ENCODE results near the gene ANKDD1B. TPM values are rescaled to one million over a fixed set of nuclear protein-coding genes. Genes with fewer than 3 reads are reported as not detected.

The ANKDD1B gene
- total RNA-seq, 2 donors from 2014 or later, result 0.33 TPM; not detected in 1

GRCh38 chr5:75659791-75660450 is 48.7 kb downstream of the ANKDD1B start:
- DNase-seq (ENCODE audit: low spot score) (no peak), ATAC-seq (peak in 1 of 2 donors; percentile 50)
- Mint-ChIP-seq H3K9me3 (no peaks in the 10 kb centered on the region), H3K27me3 (peaks cover 0 to 2% of the 10 kb centered on the region in 2 donors), H3K4me1 (ENCODE audit: low read depth in 2 of 2) (peaks cover 6 to 9% of the 10 kb centered on the region in 2 donors), H3K27ac (no peak overlapping the region), H3K4me3 (peak overlapping the region; percentile 15), H3K36me3 (no peaks in the 10 kb centered on the region)

- ATAC-seq, result no peak
- Mint-ChIP-seq H3K36me3 (no peaks in the 10 kb centered on the region), H3K4me3 (no peak overlapping the region), H3K9me3 (no peaks in the 10 kb centered on the region), H3K4me1 (ENCODE audit: low read depth in 2 of 2) (peaks cover 6 to 9% of the 10 kb centered on the region in 2 donors), H3K27me3 (peaks cover 0 to 2% of the 10 kb centered on the region in 2 donors), H3K27ac (no peak overlapping the region)
- no peak for DNase-seq (ENCODE audit: low spot score)
Measured at GRCh38 chr5:75660678-75661465, 49.6 kb downstream of the ANKDD1B start.

GRCh38 chr5:75662061-75662460 is 50.8 kb downstream of the ANKDD1B start:
- no peak for DNase-seq (ENCODE audit: low spot score)
- Mint-ChIP-seq H3K9me3 (no peaks in the 10 kb centered on the region), H3K36me3 (no peaks in the 10 kb centered on the region), H3K27ac (no peak overlapping the region), H3K4me1 (ENCODE audit: low read depth in 2 of 2) (peaks cover 6 to 9% of the 10 kb centered on the region in 2 donors), H3K4me3 (no peak overlapping the region), H3K27me3 (peaks cover 0 to 2% of the 10 kb centered on the region in 2 donors)
- ATAC-seq, result no peak

GRCh38 chr5:75663579-75664284 is 52.5 kb downstream of the ANKDD1B start:
- no peak for ATAC-seq
- Mint-ChIP-seq H3K4me3 (no peak overlapping the region), H3K4me1 (ENCODE audit: low read depth in 2 of 2) (peaks cover 14 to 17% of the 10 kb centered on the region in 2 donors), H3K36me3 (no peaks in the 10 kb centered on the region), H3K27me3 (peaks cover 0 to 2% of the 10 kb centered on the region in 2 donors), H3K9me3 (no peaks in the 10 kb centered on the region), H3K27ac (peak overlapping the region in 1 of 2 donors; percentile 50)
- no peak for DNase-seq (ENCODE audit: low spot score)

- no peak overlapping the region for H3K27ac Mint-ChIP-seq
- ATAC-seq, result no peak
- no peaks in the 10 kb centered on the region for H3K36me3 Mint-ChIP-seq
- H3K4me1 Mint-ChIP-seq (ENCODE audit: low read depth in 2 of 2), result peaks cover 23 to 26% of the 10 kb centered on the region in 2 donors
- no peaks in the 10 kb centered on the region for H3K27me3 Mint-ChIP-seq
- DNase-seq (ENCODE audit: low spot score), result no peak
- H3K9me3 Mint-ChIP-seq, result no peaks in the 10 kb centered on the region
- H3K4me3 Mint-ChIP-seq, result no peak overlapping the region
Measured at GRCh38 chr5:75664979-75665378, 53.7 kb downstream of the ANKDD1B start.

- no peaks in the 10 kb centered on the region for H3K27me3 Mint-ChIP-seq
- H3K36me3 Mint-ChIP-seq, result no peaks in the 10 kb centered on the region
- DNase-seq (ENCODE audit: low spot score) (no peak), ATAC-seq (no peak)
- H3K27ac Mint-ChIP-seq, result peak overlapping the region; percentile 33 to 45
- peaks cover 28 to 34% of the 10 kb centered on the region in 2 donors for H3K4me1 Mint-ChIP-seq (ENCODE audit: low read depth in 2 of 2)
- H3K4me3 Mint-ChIP-seq, result no peak overlapping the region
- no peaks in the 10 kb centered on the region for H3K9me3 Mint-ChIP-seq
Measured at GRCh38 chr5:75666801-75667200, 55.5 kb downstream of the ANKDD1B start.

DNA sequence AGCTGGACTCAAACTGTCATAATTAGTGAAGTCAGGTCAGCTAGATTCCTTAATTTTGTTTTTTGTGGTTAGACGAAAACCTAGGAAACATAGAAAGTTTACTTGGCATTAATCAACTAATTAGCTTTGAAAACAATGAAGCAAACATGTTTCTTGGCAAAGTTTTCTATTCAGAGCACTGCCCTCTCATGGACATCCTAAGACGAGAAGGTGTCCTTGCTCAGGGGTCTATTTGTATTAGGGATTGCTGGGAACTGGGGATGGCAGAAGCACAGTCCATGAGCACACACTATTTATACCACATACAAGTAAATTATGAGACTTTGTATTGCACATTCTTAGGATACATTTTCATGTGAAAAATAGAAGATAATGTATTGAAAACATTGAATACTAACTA is 56.3 kb downstream of the ANKDD1B start:
- ATAC-seq, result no peak
- Mint-ChIP-seq H3K27ac (peak overlapping the region; percentile 33 to 45), H3K9me3 (no peaks in the 10 kb centered on the region), H3K36me3 (peaks cover 6% of the 10 kb centered on the region), H3K27me3 (no peaks in the 10 kb centered on the region), H3K4me3 (no peak overlapping the region), H3K4me1 (ENCODE audit: low read depth in 2 of 2) (peaks cover 33 to 40% of the 10 kb centered on the region in 2 donors)
- DNase-seq (ENCODE audit: low spot score), result no peak

DNA sequence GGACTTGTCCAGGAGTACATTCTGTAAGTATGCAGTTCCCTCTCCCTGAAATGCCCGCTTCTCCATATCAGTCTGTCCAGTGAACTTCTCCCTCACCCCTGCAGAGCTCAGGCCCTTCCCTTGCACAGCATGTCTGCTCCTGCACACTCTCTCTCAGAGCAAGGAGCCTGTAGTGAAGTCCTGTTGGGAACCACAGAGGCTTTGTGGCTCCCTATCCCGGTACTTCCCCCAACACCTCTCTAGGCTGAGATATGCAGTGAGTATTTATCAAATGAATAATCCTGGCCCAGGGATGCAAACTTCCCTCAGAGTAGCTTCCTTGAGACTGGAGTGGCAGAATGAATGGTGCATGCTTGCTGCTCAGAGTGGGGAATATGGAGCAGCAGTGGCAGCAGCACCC is 57.2 kb downstream of the ANKDD1B start:
- ATAC-seq, result no peak
- H3K4me1 Mint-ChIP-seq (ENCODE audit: low read depth in 2 of 2), result peaks cover 34 to 42% of the 10 kb centered on the region in 2 donors
- H3K27me3 Mint-ChIP-seq, result no peaks in the 10 kb centered on the region
- peak overlapping the region; percentile 93 for H3K4me3 Mint-ChIP-seq
- no peak for DNase-seq (ENCODE audit: low spot score)
- H3K9me3 Mint-ChIP-seq, result no peaks in the 10 kb centered on the region
- H3K36me3 Mint-ChIP-seq, result peaks cover 7% of the 10 kb centered on the region
- peak overlapping the region; percentile 93 to 95 for H3K27ac Mint-ChIP-seq

DNA sequence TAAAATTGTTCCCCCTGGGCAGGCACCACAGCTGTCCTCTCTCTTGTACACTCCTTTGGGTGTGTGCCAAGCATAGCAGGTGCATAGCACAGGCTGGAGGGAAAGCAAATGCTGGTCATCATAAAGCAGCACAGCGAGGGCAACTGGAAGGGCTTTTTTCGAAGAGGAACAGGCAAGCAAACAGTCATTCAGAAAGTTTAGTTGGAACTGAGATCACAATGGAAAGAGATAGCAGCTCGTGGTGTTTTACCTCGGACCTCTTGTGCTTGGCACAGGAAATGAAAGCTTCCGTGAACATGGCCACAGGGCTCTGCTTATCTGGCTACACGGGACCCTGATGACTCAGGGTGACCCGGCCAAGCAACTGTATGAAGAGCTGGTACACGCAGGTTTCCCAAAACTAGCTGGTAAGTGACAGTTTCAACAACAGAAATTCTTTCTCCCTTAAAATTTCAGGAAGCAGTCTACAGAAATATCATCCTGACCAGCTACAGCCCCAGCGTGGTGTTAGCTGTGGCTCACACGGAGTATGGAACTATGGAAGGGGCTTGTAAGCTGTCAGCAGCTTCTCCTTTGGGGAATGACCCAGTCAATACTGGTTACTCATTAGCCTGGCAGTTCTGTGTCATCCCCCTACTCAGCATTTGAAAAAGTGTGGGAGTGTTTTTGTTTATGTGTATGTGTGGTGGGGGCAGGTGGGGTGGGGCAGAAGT is 57.9 kb downstream of the ANKDD1B start:
- peak overlapping the region; percentile 93 to 95 for H3K27ac Mint-ChIP-seq
- no peaks in the 10 kb centered on the region for H3K27me3 Mint-ChIP-seq
- H3K9me3 Mint-ChIP-seq, result no peaks in the 10 kb centered on the region
- peaks cover 34 to 42% of the 10 kb centered on the region in 2 donors for H3K4me1 Mint-ChIP-seq (ENCODE audit: low read depth in 2 of 2)
- DNase-seq (ENCODE audit: low spot score) (peak; percentile 82), ATAC-seq (peak; percentile 98 to 99)
- peak overlapping the region; percentile 93 for H3K4me3 Mint-ChIP-seq
- peaks cover 7% of the 10 kb centered on the region for H3K36me3 Mint-ChIP-seq

DNA sequence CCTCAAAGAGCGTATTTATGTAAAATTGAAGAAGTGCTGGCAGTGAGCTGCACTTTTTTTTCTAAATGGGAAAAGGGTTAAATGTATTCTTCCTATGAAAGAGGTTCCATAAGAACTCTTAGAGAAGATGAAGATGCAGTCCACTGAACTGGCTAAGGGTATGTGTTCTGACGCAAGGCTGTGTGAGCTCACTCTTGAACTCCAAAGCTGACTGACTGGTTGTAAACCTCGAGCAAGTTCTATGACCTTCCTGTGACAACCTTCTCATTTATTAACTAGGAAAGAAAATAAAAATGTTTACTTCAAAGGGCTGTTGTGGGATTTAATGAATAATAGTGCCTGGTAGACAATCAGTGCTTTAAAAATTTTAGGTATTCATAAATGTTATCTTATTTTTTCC is 59.3 kb downstream of the ANKDD1B start:
- peaks cover 7% of the 10 kb centered on the region for H3K36me3 Mint-ChIP-seq
- peak overlapping the region; percentile 93 to 95 for H3K27ac Mint-ChIP-seq
- no peaks in the 10 kb centered on the region for H3K27me3 Mint-ChIP-seq
- DNase-seq (ENCODE audit: low spot score), result no peak
- no peaks in the 10 kb centered on the region for H3K9me3 Mint-ChIP-seq
- peaks cover 34 to 42% of the 10 kb centered on the region in 2 donors for H3K4me1 Mint-ChIP-seq (ENCODE audit: low read depth in 2 of 2)
- ATAC-seq, result no peak
- no peak overlapping the region for H3K4me3 Mint-ChIP-seq

DNA sequence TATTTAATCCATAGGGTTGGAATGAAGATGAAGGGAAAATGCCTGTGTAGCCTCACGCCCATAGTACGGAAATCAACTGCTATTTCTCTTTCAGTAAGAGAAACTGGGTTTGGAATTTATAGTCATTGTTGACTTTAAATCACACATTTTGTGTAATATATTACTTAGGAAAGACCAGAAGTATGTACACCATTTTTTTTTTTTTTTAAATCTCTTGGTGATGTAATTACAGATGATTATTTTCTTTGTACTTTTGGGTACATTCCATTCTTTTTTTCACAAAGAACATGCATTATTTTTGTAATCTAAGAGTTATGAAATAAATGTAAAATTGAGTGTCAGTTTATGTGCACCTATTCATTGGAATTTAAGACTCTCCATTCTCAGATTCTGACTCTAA is 60.3 kb downstream of the ANKDD1B start:
- H3K9me3 Mint-ChIP-seq, result no peaks in the 10 kb centered on the region
- no peak for ATAC-seq
- H3K4me3 Mint-ChIP-seq, result no peak overlapping the region
- H3K36me3 Mint-ChIP-seq, result peaks cover 7% of the 10 kb centered on the region
- peaks cover 34 to 42% of the 10 kb centered on the region in 2 donors for H3K4me1 Mint-ChIP-seq (ENCODE audit: low read depth in 2 of 2)
- no peaks in the 10 kb centered on the region for H3K27me3 Mint-ChIP-seq
- peak overlapping the region; percentile 12 to 95 for H3K27ac Mint-ChIP-seq
- no peak for DNase-seq (ENCODE audit: low spot score)

DNA sequence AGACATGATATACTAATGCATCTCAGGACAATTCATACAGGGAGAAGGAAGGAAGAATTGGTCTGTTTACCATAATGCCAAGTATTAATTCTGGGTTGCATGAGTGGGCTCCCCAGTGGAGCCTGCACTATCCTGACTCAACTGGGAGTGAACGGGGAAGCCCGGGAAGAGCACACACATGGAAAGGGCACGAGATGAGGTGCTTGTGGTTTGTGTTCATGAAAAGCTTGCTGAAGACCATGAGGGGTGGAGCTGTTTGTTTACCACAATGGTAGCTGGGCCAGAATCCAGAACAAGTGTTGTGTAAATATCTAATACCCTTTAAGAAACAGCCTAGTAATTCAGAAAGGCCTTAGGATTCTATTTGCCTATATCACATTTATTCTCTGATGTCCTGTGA is 61.4 kb downstream of the ANKDD1B start:
- ATAC-seq (no peak), DNase-seq (ENCODE audit: low spot score) (no peak)
- H3K9me3 Mint-ChIP-seq, result no peaks in the 10 kb centered on the region
- H3K4me1 Mint-ChIP-seq (ENCODE audit: low read depth in 2 of 2), result peaks cover 32 to 42% of the 10 kb centered on the region in 2 donors
- peak overlapping the region in 1 of 2 donors; percentile 60 for H3K27ac Mint-ChIP-seq
- H3K27me3 Mint-ChIP-seq, result no peaks in the 10 kb centered on the region
- H3K36me3 Mint-ChIP-seq, result peaks cover 7% of the 10 kb centered on the region
- no peak overlapping the region for H3K4me3 Mint-ChIP-seq

GRCh38 chr5:75675783-75676182 is 64.5 kb downstream of the ANKDD1B start:
- H3K4me1 Mint-ChIP-seq (ENCODE audit: low read depth in 2 of 2), result peaks cover 19 to 23% of the 10 kb centered on the region in 2 donors
- H3K27me3 Mint-ChIP-seq, result no peaks in the 10 kb centered on the region
- no peak overlapping the region for H3K4me3 Mint-ChIP-seq
- H3K27ac Mint-ChIP-seq, result no peak overlapping the region
- peaks cover 7% of the 10 kb centered on the region for H3K36me3 Mint-ChIP-seq
- no peaks in the 10 kb centered on the region for H3K9me3 Mint-ChIP-seq
- no peak for DNase-seq (ENCODE audit: low spot score)
- no peak for ATAC-seq

Data from natural killer cell treated with Interleukin-12 subunit alpha and Interleukin-12 subunit beta and Interleukin-15 and Interleukin-18, amount 100 ng/mL, for 72 hours (primary cell).